ENCODE measurements around the gene CD8A. TPM values are rescaled to one million over a fixed set of nuclear protein-coding genes. Genes with fewer than 3 reads are reported as not detected.

CD8A gene
- total and polyA plus RNA-seq, 2 of the 8 experiments (the other 6 are each of a cell fraction or from before 2014, with no cell fraction given), result 0.14 to 0.39 TPM

- no peaks in the 10 kb centered on the region for H3K4me1 ChIP-seq (replicated peaks in 1 of 4; ENCODE audit: control insufficient read depth in 3 of 4, insufficient read depth in 4 of 4, low read length in 3 of 4)
- H2BK120ac ChIP-seq (replicated peaks; ENCODE audit: low read depth, low read length), result no peak overlapping the region
- no peaks in the 10 kb centered on the region for H3K23me2 ChIP-seq (ENCODE audit: low read depth, low read length)
- TF ChIP-seq RAD21 (IDR thresholded peaks at IDR 0.05 in 1 of 2, conservative IDR thresholded peaks at IDR 0.05 in 1 of 2; ENCODE audit: low read depth in 2 of 2, low read length in 2 of 2) (peak; percentile 67 to 77), CTCF (IDR thresholded peaks at IDR 0.05; ENCODE audit: control extremely low read depth in 1 of 3, insufficient read depth in 1 of 3, low read depth in 1 of 3, low read length in 3 of 3) (peak in 2 of 3 experiments; percentile 56 to 57; a peak in 3 of 4 replicates), NANOG (IDR thresholded peaks at IDR 0.05; ENCODE audit: insufficient read depth, low read depth, low read length, poor library complexity, severe bottlenecking) (no peak)
- H2BK20ac ChIP-seq (ENCODE audit: low read length), result no peak overlapping the region
- H2AK5ac ChIP-seq (ENCODE audit: low read depth, low read length), result no peak overlapping the region
- H3K14ac ChIP-seq (ENCODE audit: insufficient read length), result no peak overlapping the region
- no peak overlapping the region for H3K27ac ChIP-seq (ENCODE audit: low read depth, low read length)
- H3K4me3 ChIP-seq (ENCODE audit: extremely low read depth in 1 of 4, insufficient read depth in 2 of 4, low read depth in 3 of 4, low read length in 4 of 4), result no peak overlapping the region
- H3K9me3 ChIP-seq (ENCODE audit: insufficient read depth in 2 of 2, low read depth in 1 of 2, low read length in 1 of 2), result no peaks in the 10 kb centered on the region
- H4K8ac ChIP-seq (ENCODE audit: extremely low read depth, insufficient read depth, low read length), result no peak overlapping the region
- H4K20me1 ChIP-seq (replicated peaks in 1 of 2; ENCODE audit: control insufficient read depth in 1 of 2, insufficient read depth in 2 of 2, low read length in 2 of 2), result peaks cover 0 to 5% of the 10 kb centered on the region in 2 experiments
- H3K4ac ChIP-seq (replicated peaks; ENCODE audit: insufficient read length, low read depth, low read length), result no peak overlapping the region
- FAIRE-seq (peak; percentile 86), DNase-seq (ENCODE audit: low read depth in 1 of 2, low spot score in 2 of 2) (no peak)
- H3K79me2 ChIP-seq (ENCODE audit: control insufficient read depth in 1 of 2, insufficient read depth in 2 of 2, low read length in 2 of 2), result peaks cover 0 to 13% of the 10 kb centered on the region in 2 experiments; a peak in 2 of 4 replicates
- no peak overlapping the region for H2BK12ac ChIP-seq (ENCODE audit: low read depth, low read length)
- no peak overlapping the region for H2AFZ ChIP-seq (ENCODE audit: low read length)
- ChIA-PET CTCF (ENCODE audit: partially characterized antibody) (interaction anchor here (0.6 to 5.3 kb wide), 18 partner anchors 8 to 394 kb away, joined by 3 to 29 read pairs (median 4); partner anchors contain the start of gene CD8A), POLR2A (ENCODE audit: partially characterized antibody) (interaction anchor here (1.8 kb wide), 1 partner anchor 12 kb away, joined by 4 read pairs; no protein-coding TSS in a partner anchor)
- peaks cover 0 to 19% (median 11%) of the 10 kb centered on the region in 4 experiments; a peak in 7 of 8 replicates for H3K36me3 ChIP-seq (ENCODE audit: control insufficient read depth in 2 of 4, insufficient read depth in 4 of 4, low read length in 3 of 4)
- H3K18ac ChIP-seq (ENCODE audit: extremely low read depth, low read length), result no peak overlapping the region
- no peak overlapping the region for H4K5ac ChIP-seq (ENCODE audit: insufficient read length, low read depth, low read length)
- no peak overlapping the region for H3K4me2 ChIP-seq (ENCODE audit: insufficient read depth in 1 of 2, low read depth in 2 of 2, low read length in 2 of 2)
- no peaks in the 10 kb centered on the region for H3K79me1 ChIP-seq (ENCODE audit: low read depth, low read length)
- no peaks in the 10 kb centered on the region for H3K27me3 ChIP-seq (replicated peaks in 1 of 4; ENCODE audit: control insufficient read depth in 3 of 4, extremely low read depth in 1 of 4, insufficient read depth in 3 of 4, low read length in 3 of 4)
- H2BK5ac ChIP-seq (ENCODE audit: low read depth, low read length), result no peak overlapping the region
- H3K23ac ChIP-seq (ENCODE audit: insufficient read length), result no peak overlapping the region
- H3K56ac ChIP-seq (replicated peaks; ENCODE audit: insufficient read length, low read depth, low read length), result no peak overlapping the region
- H4K91ac ChIP-seq (replicated peaks; ENCODE audit: insufficient read length, low read length), result no peak overlapping the region
- WGBS, 2 experiments (ENCODE audit: extremely low coverage in 1 of 2, insufficient coverage in 1 of 2, insufficient read length in 1 of 2, insufficient replicate concordance in 2 of 2, low coverage in 1 of 2, low lambda C conversion rate in 2 of 2, missing lambda C conversion rate in 1 of 2), result 50% methylated on average over 4 of the region's 4 CpGs; no CpG with 5 or more reads in 1 of the 2 experiments
- H2BK15ac ChIP-seq (ENCODE audit: low read length), result no peak overlapping the region
- H3K9ac ChIP-seq (replicated peaks in 1 of 4; ENCODE audit: extremely low read depth in 1 of 4, low read depth in 3 of 4, low read length in 3 of 4), result peak overlapping the region in 1 of 4 experiments; percentile 8; a peak in 1 of 7 replicates
These were observed 25.9 kb downstream of the CD8A start for GRCh38 chr2:86764661-86765309.
